ENCODE measurements around the gene EIF5B. TPM values are rescaled to one million over a fixed set of nuclear protein-coding genes. Genes with fewer than 3 reads are reported as not detected.
A peak's percentile ranks its signal among the peaks of the same experiment; 100 is the strongest.

Gene EIF5B
- total RNA-seq, 4 donors from 2014 or later: 24.8 to 36.9 (median 29.8) TPM

DNA sequence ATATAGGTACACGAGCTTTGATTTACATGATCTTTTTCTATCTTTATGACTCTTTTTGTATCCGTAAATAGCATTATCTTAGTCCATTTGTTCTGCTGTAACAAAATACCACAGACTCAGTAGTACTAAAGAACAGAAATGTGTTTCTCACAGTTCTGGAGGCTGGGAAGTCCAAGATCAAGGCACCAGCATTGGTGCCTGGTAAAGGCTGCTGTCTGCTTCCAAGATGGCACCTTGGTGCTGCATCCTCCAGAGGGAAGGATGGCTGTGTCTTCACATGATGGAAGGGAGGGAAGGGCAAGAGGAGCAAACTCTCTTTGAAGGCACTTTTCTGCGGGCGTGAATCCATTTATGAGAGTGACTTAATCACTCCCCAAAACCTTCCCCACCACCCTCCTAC is 36.0 kb downstream of the EIF5B start:
- H3K27ac ChIP-seq: no peak overlapping the region
- DNase-seq: no peak
- no peaks in the 10 kb centered on the region for H3K9me3 ChIP-seq
- WGBS, 2 donors: 97 to 99% methylated on average over 4 of the region's 4 CpGs
- H3K4me3 ChIP-seq (replicated peaks in 1 of 3): no peak overlapping the region
- H3K4me1 ChIP-seq: no peaks in the 10 kb centered on the region
- intact Hi-C loops (cut with DNase I): no loop called here
- TF ChIP-seq POLR2A (IDR thresholded peaks at IDR 0.05) (no peak), CTCF (IDR thresholded peaks at IDR 0.05) (no peak)
- H3K27me3 ChIP-seq: no peaks in the 10 kb centered on the region
- peaks cover 15 to 25% of the 10 kb centered on the region in 2 donors for H3K36me3 ChIP-seq

DNA sequence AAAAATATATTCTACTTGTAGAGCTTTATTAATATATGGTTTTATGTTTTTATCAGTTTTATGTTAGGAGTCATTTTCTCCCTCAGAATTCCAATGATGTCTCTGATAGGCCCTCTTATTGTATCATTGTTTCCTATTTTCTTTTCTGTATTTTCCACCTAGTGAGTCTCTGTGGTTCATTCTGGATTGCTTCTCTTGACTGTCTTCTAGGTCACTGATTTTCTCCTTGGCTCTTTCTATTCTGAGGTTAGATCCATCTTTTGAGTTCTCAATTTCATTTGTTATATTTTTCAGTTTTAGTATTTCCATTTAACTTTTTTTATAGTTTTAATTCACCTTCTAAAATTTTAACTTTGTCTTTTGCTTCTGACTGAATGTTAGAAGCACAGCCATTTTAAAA is 37.6 kb downstream of the EIF5B start:
- no peaks in the 10 kb centered on the region for H3K4me1 ChIP-seq
- H3K27me3 ChIP-seq: no peaks in the 10 kb centered on the region
- TF ChIP-seq CTCF (IDR thresholded peaks at IDR 0.05) (no peak), POLR2A (IDR thresholded peaks at IDR 0.05) (no peak)
- no peaks in the 10 kb centered on the region for H3K9me3 ChIP-seq
- DNase-seq: no peak
- intact Hi-C loops (cut with DNase I): no loop called here
- no peak overlapping the region for H3K4me3 ChIP-seq (replicated peaks in 1 of 3)
- H3K27ac ChIP-seq: no peak overlapping the region
- H3K36me3 ChIP-seq: peaks cover 12 to 22% of the 10 kb centered on the region in 2 donors

DNA sequence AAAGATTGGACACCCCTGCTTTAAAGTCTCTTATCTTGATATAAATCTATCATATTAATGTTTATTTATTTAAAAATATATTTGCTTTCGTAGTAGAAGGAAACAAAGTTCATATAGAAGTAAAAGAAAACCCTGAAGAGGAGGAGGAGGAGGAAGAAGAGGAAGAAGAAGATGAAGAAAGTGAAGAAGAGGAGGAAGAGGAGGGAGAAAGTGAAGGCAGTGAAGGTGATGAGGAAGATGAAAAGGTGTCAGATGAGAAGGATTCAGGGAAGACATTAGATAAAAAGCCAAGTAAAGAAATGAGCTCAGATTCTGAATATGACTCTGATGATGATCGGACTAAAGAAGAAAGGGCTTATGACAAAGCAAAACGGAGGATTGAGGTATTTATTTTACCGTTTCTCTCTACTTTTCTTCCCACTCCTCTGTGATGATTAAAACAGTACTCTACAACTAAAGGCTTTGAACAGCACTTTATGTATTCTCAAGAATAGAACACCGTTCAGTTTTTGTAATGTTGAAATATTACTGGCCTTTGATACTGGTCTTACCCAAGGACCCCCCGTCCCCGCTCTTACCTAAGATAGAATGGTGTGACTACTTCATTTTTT is 39.2 kb downstream of the EIF5B start:
- Histone ChIP-seq H3K9me3 (no peaks in the 10 kb centered on the region), H3K27ac (no peak overlapping the region), H3K4me1 (peaks cover 0 to 7% of the 10 kb centered on the region in 2 donors), H3K4me3 (replicated peaks in 1 of 3) (no peak overlapping the region), H3K27me3 (no peaks in the 10 kb centered on the region), H3K36me3 (peaks cover 11 to 23% of the 10 kb centered on the region in 2 donors)
- TF ChIP-seq POLR2A (IDR thresholded peaks at IDR 0.05): no peak
- TF ChIP-seq CTCF (IDR thresholded peaks at IDR 0.05): no peak
- no peak for DNase-seq
- WGBS, 2 donors: 94 to 96% methylated on average over 7 of the region's 7 CpGs
- intact Hi-C loops (cut with DNase I): no loop called here

GRCh38 chr2:99377879-99378278 is 40.7 kb downstream of the EIF5B start:
- Histone ChIP-seq H3K9me3 (no peaks in the 10 kb centered on the region), H3K27ac (no peak overlapping the region), H3K4me3 (replicated peaks in 1 of 3) (no peak overlapping the region), H3K36me3 (peaks cover 11 to 23% of the 10 kb centered on the region in 2 donors), H3K4me1 (peaks cover 0 to 7% of the 10 kb centered on the region in 2 donors), H3K27me3 (no peaks in the 10 kb centered on the region)
- TF ChIP-seq CTCF (IDR thresholded peaks at IDR 0.05) (no peak), POLR2A (IDR thresholded peaks at IDR 0.05) (no peak)
- no peak for DNase-seq
- intact Hi-C loops (cut with DNase I): no loop called here
- WGBS, 2 donors: 87 to 96% methylated on average over 1 of the region's 1 CpG

DNA sequence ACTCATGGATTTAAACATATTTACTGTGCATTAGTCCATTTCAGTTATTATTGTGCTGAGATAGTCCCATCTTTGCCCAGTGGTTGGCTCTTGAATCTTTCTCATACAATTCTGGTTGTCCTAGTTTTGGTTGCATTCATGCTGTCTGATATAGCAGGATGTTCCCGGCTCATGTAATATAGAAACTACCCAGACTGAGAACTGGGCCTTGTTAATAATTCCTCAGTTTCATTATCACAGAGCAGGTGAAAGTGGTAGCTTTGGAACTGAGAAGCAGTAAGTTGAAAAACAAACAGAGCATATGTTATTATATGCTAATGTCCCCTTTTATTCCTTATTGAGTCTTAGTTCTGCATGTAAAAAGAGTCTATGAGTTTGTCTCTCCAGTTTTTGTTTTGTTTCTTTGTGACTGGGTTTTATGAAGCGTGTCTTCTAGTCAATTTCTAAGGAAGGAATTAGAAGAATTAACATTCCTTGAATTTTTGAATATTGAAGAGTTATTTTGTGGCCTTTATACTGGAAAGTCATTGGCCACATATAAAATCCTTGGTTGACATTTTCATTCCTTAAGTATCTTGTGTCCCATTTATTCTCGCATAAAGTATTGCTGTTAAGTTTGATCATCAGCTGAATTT is 43.3 kb downstream of the EIF5B start:
- intact Hi-C loops (cut with DNase I): no loop called here
- Histone ChIP-seq H3K27ac (peak overlapping the region in 2 of 3 donors; percentile 27 to 44), H3K36me3 (peaks cover 15 to 19% of the 10 kb centered on the region in 2 donors), H3K9me3 (no peaks in the 10 kb centered on the region), H3K4me1 (peaks cover 0 to 7% of the 10 kb centered on the region in 2 donors), H3K4me3 (replicated peaks in 1 of 3) (no peak overlapping the region), H3K27me3 (no peaks in the 10 kb centered on the region)
- DNase-seq: no peak
- TF ChIP-seq CTCF (IDR thresholded peaks at IDR 0.05) (no peak), POLR2A (IDR thresholded peaks at IDR 0.05) (no peak)
- 95 to 97% methylated on average over 3 of the region's 3 CpGs for WGBS, 2 donors

All from thyroid gland (tissue), 4 donors.